ENCODE data around the gene CHP1.
A peak's percentile ranks its signal among the peaks of the same experiment; 100 is the strongest.
"Not testable (repeated sequence)": the region's sequence is repeated elsewhere in the genome, so short reads cannot be mapped to it uniquely, and the experiment has no call there.

The CHP1 gene

GRCh38 chr15:41230650-41231421 lies at the start of gene CHP1, which contains the start of gene EXD1:
Gene CHP1, plus strand, starts transcription at chr15:41231268. Its CDS starts 115 bp downstream, at chr15:41231383.
Gene EXD1, minus strand, starts transcription at chr15:41230757. Its CDS starts 4,182 bp downstream, at chr15:41226575.
- peak; percentile 93 for DNase-seq (ENCODE audit: low spot score)
- FAIRE-seq: peak; percentile 83

DNA sequence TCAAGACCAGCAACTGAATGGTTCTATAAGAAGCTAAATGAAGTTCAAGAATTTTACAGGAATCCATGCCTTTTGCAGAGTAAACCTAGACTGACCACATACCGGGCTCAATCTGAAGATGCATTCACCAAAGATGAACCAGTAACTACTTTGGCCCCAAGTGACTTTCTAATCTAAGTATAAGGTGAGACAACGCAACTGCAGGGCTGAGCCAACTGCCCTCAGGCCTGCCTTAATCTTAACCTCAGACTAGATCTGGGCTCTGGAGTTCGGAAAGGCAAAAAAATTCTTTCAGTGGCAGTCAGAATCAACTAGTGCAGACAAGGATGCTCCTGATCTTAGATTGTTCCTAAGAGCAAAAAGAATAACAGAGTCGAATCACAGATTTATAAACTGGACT lies 48.8 kb upstream of the CHP1 start:
- DNase-seq (ENCODE audit: low spot score): no peak
- no peak for FAIRE-seq

DNA sequence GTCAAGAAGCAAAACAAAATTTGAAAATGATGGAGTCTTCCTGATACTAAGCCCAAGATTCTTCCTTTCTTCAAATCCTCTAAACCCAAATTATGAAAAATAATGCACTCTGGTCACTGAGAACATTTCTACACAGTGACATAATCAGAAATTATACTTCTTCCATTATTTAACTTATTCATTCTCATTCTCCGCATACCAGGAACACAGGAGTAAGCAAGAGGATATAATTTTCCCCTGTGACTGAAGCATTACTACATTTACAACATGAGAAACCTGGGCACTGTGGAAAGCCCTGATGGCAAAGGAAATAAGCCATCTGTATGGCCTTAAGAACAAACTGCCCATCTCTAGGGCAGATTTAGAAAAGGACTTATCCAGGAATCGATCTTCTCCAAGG lies 47.5 kb upstream of the CHP1 start:
- no peak for DNase-seq (ENCODE audit: low spot score)
- FAIRE-seq: no peak

DNA sequence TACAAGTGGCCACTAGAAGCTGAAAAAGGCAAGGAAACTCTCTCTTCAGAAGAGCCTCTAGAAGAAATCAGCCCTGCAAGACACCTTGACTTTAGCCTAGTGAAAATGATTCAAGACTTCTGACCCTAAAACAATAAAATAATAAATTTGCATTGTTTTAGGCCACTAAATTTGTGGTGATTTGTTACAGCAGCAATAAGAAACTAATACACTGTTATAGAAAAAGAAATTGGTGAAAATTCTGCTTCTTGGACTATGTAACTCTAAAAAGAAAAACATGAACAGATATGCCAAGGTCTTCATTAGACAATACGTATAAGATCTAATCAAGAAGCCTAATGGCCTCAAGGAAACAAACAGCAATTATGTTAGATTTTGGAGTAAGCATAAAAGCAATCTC lies 36.6 kb upstream of the CHP1 start:
- FAIRE-seq (no peak), DNase-seq (ENCODE audit: low spot score) (no peak)

DNA sequence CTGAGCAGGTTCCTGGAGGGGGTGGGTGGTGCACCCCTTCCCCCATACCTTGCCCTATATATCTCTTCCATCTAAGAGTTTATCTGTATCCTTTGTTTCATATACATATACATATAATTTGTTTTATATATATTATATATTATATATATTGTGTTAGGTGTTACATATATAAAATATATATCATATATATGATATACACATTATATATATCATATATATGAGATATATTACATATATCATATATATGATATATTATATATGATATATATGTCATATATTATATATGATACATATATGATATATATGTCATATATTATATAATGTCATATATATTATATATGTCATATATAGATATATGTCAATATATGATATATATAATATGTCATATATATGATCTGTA lies 31.6 kb upstream of the CHP1 start:
- DNase-seq (ENCODE audit: low spot score) (no peak), FAIRE-seq (peak; percentile 80)

DNA sequence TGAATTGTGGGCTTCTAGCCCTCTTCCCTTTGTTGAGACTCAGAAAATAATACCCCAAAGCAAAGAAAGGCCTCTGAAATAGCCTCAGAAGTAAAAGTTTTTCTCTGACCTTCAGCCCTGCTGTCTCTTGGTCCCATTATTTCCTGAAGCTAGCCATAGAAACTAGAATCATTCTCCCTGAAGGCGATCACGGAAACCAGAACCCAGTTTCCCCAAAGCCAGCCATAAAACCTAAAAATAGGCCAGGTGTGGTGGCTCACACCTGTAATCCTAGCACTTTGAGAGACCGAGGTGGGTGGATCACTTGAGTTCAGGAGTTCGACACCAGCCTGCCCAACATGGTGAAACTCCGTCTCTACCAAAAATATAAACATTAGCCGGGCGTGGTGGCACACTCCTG lies 27.7 kb upstream of the CHP1 start:
- FAIRE-seq: no peak

GRCh38 chr15:41205315-41205714 lies 25.8 kb upstream of the CHP1 start:
- DNase-seq (ENCODE audit: low spot score) (no peak), FAIRE-seq (no peak)

More for the DNA sequence above, 27.7 kb upstream of the CHP1 start:
- no peak for DNase-seq (ENCODE audit: low spot score)

GRCh38 chr15:41207687-41208448 lies 23.2 kb upstream of the CHP1 start:
- DNase-seq (ENCODE audit: low spot score) (peak; percentile 78), FAIRE-seq (peak; percentile 92)

DNA sequence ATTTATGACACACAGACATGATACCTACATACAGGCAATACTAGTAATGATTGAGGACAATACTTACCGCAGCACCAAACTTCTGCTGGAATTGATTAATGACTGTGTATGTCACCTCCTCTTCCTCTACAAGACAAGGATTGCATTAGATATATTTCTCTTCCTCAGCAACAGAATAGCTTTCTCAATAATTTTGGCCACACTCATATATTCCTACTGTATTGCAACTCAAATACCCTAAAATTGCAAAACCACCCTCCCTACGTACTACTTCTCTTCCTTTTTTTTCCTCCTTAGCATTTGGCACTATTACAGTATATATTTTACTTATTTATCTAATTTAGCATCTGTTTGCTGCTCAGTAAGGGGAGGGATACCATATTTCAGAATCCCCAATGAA lies 15.4 kb upstream of the CHP1 start:
- FAIRE-seq (no peak), DNase-seq (ENCODE audit: low spot score) (no peak)

DNA sequence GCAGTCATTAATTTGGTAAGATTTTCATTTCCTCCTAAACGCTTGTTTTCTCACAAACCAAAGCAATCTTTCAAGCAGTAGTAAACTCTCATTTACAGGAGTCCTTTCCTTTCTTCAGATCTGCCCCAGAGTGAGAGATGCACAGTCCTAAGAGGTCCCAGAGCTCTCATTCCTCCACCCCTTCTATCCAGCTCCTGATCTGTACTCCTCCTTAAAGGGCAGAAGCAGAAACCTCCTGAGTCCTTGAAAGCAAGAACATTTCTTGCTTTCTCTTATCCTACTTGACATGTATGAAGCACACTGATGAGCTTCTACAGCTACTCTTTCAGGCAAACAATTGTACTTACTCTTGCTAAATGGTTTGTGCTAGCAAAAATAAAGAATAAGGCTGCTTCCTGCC lies 12.2 kb upstream of the CHP1 start:
- DNase-seq (ENCODE audit: low spot score) (no peak), FAIRE-seq (no peak)

DNA sequence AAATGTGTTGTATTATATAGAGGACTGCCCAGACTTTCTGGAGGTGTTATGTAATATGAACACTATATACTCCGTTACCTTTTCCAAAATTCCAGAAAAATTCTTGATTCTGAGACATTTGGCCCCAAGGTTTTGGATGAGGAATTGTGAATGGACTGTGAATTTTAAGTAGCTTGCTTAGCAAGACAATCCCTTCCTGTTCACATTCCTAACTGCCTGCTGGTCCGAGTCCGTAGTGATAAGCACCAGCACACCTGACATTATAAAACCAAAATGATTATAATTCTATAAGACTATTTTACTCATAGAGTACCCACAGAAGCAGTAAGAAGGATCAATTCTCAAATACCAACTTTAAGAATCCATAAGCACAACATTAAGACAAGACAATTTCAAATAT lies 11.7 kb upstream of the CHP1 start:
- no peak for FAIRE-seq
- DNase-seq (ENCODE audit: low spot score): no peak

- DNase-seq (ENCODE audit: low spot score) (no peak), FAIRE-seq (no peak)
Observed at GRCh38 chr15:41230345-41230649, 771 bp upstream of the CHP1 start.

DNA sequence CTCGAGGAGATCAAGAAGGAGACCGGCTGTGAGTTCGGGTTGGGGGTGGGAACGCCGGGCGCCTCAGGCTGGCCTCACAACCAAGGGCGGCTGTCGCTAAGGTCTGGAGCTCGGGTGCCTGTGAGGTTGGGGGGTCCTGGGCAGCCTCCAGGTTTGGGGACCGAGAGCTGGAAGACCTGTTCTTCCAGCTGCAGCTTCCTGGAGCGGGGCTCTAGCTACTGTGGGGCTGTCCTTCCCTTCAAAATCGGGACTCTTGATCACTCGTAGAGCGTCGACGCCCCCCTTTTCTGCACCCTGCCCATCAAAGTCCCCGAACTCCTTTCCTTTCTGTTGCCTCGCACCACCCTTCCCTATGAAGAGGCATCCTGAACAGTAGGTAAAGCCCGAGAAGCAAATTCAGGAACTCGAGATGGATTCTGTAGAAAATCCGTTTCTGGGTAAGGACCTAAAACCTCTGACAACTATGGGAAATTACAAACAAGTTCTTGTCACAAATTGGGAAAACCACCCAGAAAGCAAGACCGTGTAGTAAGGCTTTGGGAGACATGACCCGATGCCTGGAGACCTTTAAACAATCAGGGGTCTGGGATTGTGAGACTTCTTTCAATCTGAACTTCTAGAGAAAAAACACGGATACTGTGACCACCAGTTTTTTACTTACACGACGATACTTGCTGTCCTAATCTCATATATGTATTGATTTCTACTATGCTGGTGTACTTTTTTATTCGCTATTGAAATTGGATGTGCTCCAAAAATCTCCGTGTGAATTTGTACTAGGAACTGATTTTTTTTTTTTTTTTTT lies 556 bp downstream of the CHP1 start:
- no peak for DNase-seq (ENCODE audit: low spot score)
- FAIRE-seq: no peak

- FAIRE-seq: no peak
- DNase-seq (ENCODE audit: low spot score): no peak
Observed at GRCh38 chr15:41233367-41233771, 2.3 kb downstream of the CHP1 start.

DNA sequence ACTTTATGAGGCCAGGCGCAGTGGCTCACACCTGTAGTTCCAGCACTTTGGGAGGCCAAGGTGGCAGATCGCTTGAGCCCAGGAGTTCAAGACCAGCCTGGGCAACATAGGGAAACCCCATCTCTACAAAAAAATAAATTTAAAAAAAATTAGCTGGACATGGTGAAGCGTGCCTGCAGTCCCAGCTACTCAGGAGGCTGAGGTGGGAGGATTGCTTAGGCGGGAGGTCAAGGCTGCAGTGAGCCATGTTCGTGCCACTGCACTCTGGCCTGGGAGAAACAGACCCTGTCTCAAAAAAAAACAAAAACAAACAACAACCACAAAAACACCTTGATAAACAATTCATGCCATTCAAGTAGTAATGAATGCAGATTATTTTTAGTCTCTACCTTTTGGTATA lies 4.2 kb downstream of the CHP1 start:
- DNase-seq (ENCODE audit: low spot score); FAIRE-seq: not testable (repeated sequence)

GRCh38 chr15:41235929-41236328 lies 4.9 kb downstream of the CHP1 start:
- no peak for DNase-seq (ENCODE audit: low spot score)
- FAIRE-seq: no peak

DNA sequence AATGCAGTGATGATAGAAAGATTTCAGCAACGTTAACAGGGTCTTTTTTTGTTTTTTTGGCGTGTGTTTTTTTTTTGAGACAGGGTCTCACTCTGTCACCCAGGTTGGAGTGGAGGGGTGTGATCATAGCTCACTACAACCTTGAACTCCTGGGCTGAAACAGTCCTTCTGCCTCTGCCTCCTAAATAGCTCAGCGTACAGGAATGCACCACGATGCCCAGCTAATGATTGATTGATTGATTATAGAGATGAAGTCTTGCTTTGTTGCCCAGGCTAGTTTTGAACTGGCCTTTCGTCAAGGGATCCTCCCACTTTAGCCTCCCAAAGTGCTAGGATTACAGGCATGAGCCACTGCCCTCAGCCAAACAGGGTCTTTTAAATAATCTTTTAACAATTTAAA lies 7.0 kb downstream of the CHP1 start:
- no peak for DNase-seq (ENCODE audit: low spot score)
- FAIRE-seq: no peak

GRCh38 chr15:41241221-41241964 lies 10.3 kb downstream of the CHP1 start:
- no peak for FAIRE-seq
- no peak for DNase-seq (ENCODE audit: low spot score)

DNA sequence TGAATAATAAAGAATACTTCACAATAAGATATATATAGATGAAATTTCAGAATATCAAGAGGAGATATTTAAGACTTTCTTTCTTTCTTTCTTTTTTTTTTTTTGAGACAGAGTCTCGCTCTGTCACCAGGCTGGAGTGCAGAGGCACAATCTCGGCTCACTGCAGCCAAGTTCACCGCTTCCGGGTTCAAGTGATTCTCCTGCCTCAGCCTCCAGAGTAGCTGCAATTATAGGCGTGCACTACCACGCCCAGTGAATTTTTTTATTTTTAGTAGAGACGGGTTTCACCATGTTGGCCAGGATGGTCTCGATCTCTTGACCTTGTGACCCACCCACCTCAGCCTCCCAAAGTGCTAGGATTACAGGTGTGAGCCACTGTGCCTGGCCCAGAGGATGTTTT lies 19.7 kb downstream of the CHP1 start:
- not testable (repeated sequence) for DNase-seq (ENCODE audit: low spot score); FAIRE-seq

DNA sequence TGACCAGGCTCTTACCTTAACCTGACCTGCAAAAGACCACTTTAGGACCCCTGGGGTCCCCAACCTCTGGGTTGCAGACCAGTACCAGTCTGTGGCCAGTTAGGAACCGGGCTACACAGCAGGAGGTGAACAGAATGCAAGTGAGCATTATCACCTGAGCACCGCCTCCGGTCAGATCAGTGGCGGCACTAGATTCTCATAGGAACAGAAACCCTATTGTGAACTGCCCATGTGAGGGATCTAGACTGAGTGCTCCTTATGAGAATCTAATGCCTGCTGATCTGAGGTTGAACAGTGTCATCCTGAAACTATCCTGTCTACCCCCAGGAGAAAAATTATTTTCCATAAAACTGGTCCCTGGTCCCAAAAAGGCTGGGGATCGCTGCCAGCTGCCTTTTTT lies 20.3 kb downstream of the CHP1 start:
- no peak for DNase-seq (ENCODE audit: low spot score)
- FAIRE-seq: no peak

DNA sequence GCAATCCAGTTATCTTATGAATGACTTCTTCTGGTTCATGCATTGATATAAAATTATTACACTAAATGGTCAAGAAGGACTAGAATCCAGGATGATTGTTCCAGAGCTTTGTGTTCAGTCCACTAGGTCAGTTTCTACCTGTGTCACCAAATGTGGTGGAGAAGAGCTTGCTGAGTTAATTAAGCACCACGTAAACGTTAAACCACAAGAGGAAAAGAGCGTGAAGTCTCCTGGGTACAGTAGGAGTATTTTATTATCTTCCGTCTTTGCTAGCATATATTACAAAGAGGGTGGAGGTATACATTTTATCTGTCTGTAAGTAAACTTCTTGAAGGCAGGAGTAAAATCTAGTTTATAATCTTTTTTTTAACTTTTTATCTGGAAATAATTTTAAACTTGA lies 23.5 kb downstream of the CHP1 start:
- DNase-seq (ENCODE audit: low spot score): no peak
- no peak for FAIRE-seq
